Tibial artery (tissue), 4 donors: Measurements from ENCODE around the gene ELFN2.

ENCODE experiments used
- DNase-seq, 2 donors: peaks; one replicate each; pipeline ENCODE4 v3.0.0-alpha.2; 2019
- H3K27ac ChIP-seq, 2 donors: fragments of 200-600 bp; sonication (generic) in 1 of 2; 1 replicate in 1 of 2; 2 replicates in 1 of 2; pipeline ENCODE4 v1.5.1; 2018 to 2019; ENCODE audit warnings: mild to moderate bottlenecking in 1 of 2
- H3K27me3 ChIP-seq, 2 donors: fragments of 200-600 bp; sonication (generic) in 1 of 2; one replicate each; pipeline versions ENCODE4 v1.5.1 to v1.6.0; 2016 to 2019
- H3K36me3 ChIP-seq, 3 donors: fragments of 200-600 bp; sonication (generic) in 2 of 3; one replicate each; pipeline ENCODE4 v1.5.1; 2016 to 2019; ENCODE audit warnings: mild to moderate bottlenecking in 2 of 3
- H3K4me1 ChIP-seq, 4 donors: fragments of 200-600 bp; sonication (generic) in 2 of 4; 1 replicate in 3 of 4; 2 replicates in 1 of 4; pipeline ENCODE4 v1.5.1; 2016 to 2019
- H3K4me3 ChIP-seq, 2 donors: fragments of 200-600 bp; sonication (generic) in 1 of 2; 1 replicate in 1 of 2; 2 replicates in 1 of 2; pipeline ENCODE4 v1.5.1; 2018 to 2019; ENCODE audit warnings: mild to moderate bottlenecking in 2 of 2
- H3K9me3 ChIP-seq, 3 donors: fragments of 200-600 bp; sonication (generic) in 1 of 3; one replicate each; pipeline ENCODE4 v1.5.1; 2016 to 2019
- intact Hi-C: fragments of 100-400 bp; cut with DNase I; formaldehyde crosslinking; loops from one replicate; pipeline ENCODE4 v1.15.0; 2023; ENCODE audit warnings: low total_unique reads
- TF ChIP-seq, protein P1 (sequence below), 2 experiments: fragments of 200-600 bp in 1 of 2; fragments of 450-650 bp in 1 of 2; IDR thresholded peaks; one replicate each; pipeline ENCODE4 v1.5.1; 2017 to 2019; ENCODE audit warnings: antibody characterized with exemption in 2 of 2, mild to moderate bottlenecking in 1 of 2, moderate library complexity in 1 of 2

The ELFN2 gene

DNA sequence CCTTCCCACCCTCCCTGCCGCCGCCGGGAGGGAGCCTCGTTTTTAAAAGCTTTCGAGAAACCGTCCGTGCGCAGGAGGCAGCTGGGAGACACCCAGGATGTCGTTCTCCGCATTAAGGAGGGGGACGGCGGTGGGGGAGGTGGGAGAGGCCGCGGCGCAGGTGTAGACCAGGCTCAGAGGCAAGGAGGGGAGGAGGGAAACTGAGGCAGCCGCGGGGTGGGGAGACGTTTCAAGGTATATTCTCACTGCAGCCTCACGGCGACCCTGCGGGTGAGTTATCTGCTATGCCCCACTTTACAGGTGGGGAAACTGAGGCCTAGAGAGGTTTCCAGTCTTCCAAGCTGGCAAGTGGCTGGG, 102.3 kb downstream of the ELFN2 start:
- TF ChIP-seq, protein P1, sequence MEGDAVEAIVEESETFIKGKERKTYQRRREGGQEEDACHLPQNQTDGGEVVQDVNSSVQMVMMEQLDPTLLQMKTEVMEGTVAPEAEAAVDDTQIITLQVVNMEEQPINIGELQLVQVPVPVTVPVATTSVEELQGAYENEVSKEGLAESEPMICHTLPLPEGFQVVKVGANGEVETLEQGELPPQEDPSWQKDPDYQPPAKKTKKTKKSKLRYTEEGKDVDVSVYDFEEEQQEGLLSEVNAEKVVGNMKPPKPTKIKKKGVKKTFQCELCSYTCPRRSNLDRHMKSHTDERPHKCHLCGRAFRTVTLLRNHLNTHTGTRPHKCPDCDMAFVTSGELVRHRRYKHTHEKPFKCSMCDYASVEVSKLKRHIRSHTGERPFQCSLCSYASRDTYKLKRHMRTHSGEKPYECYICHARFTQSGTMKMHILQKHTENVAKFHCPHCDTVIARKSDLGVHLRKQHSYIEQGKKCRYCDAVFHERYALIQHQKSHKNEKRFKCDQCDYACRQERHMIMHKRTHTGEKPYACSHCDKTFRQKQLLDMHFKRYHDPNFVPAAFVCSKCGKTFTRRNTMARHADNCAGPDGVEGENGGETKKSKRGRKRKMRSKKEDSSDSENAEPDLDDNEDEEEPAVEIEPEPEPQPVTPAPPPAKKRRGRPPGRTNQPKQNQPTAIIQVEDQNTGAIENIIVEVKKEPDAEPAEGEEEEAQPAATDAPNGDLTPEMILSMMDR (IDR thresholded peaks at IDR 0.05) = no peak
- Histone ChIP-seq H3K27ac (no peak overlapping the region), H3K36me3 (no peaks in the 10 kb centered on the region), H3K4me3 (no peak overlapping the region), H3K27me3 (peaks cover 0 to 84% of the 10 kb centered on the region in 2 donors), H3K9me3 (no peaks in the 10 kb centered on the region), H3K4me1 (no peaks in the 10 kb centered on the region)
- intact Hi-C loops = no loop called here
- no peak for DNase-seq

DNA sequence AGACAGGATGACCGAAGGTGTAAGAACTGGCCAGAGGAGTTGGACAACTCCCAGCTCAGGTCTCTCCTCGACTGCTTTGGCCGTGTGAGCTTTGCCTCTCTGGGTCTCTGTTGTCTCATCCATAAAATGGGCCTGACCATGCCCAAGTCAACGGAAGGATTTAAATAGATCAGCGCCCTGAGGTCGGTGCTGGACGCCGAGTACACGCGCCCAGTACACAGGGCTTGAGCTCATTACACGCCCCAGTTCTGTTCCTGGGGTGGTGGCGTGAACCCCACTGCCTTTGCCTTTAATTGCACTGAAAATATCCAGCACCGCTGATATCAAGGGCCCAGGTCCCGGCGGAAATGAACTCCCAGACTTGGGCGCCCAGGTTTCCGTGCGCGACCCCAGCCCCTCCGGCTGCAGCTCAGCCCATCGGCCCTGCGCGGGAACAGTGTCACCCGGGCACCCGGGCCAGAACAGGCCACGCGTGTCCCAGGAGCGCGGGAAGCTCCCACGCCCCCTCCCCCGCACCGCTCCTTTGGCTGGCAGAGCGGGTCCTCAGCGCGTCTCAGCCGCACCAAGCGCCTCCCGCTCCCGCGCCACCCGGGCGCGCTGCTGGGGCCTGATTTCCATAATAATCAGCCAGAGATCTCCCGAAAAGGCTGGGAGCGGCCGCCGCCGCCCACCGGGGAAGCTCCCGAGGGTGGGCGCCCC, 102.8 kb downstream of the ELFN2 start:
- Histone ChIP-seq H3K4me1 (no peaks in the 10 kb centered on the region), H3K36me3 (no peaks in the 10 kb centered on the region), H3K27ac (no peak overlapping the region), H3K9me3 (no peaks in the 10 kb centered on the region), H3K27me3 (peaks cover 0 to 84% of the 10 kb centered on the region in 2 donors), H3K4me3 (no peak overlapping the region)
- TF ChIP-seq, protein P1 (IDR thresholded peaks at IDR 0.05) = no peak
- no peak for DNase-seq
- intact Hi-C loops = no loop called here

DNA sequence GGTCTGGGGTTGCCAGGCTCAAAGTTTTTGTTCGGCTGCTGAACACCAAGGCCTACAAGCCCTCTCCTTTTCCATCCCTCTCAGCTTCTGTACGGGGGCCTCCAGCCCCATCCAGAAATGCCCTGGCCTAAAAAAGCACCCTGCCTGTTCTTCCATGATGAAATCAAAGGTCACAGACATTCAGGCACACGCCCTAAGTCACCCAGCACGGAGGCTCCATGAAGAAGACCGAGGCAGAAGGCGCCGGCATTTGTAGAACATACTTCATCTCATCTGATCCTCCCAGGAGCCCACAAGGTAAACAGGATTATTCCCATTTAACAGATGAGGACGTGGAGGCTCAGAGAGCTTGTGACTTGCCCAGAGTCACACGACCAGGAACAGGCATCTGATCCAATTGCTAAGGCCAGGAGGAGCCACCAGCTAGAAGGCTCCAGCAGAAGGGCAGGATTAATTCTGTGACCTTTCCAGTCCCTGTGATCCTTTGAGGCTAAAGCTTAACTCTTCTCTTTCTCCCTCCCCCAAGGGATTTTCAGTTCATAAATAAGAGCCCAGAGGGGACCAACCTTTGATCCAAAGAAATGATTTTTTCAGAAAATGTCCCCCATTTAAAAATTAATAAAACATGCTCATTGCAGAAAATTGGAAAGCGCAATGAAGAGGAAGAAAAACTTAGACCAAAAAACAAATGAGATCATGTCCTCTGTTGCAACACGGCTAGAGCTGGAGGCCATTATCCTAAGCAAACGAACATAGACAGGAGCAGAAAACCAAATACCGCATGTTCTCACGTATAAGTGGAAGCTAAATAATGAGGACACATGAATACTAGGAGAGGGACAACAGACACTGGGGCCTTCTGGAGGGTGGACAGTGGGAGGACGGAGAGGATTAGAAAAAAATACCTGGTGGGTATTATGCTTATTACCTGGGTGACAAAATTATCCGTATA, 106.3 kb downstream of the ELFN2 start:
- Histone ChIP-seq H3K36me3 (no peaks in the 10 kb centered on the region), H3K4me1 (no peaks in the 10 kb centered on the region), H3K27ac (no peak overlapping the region), H3K4me3 (no peak overlapping the region), H3K9me3 (no peaks in the 10 kb centered on the region), H3K27me3 (peaks cover 0 to 86% of the 10 kb centered on the region in 2 donors)
- TF ChIP-seq, protein P1 (IDR thresholded peaks at IDR 0.05) = no peak
- intact Hi-C loops = no loop called here
- DNase-seq = no peak

DNA sequence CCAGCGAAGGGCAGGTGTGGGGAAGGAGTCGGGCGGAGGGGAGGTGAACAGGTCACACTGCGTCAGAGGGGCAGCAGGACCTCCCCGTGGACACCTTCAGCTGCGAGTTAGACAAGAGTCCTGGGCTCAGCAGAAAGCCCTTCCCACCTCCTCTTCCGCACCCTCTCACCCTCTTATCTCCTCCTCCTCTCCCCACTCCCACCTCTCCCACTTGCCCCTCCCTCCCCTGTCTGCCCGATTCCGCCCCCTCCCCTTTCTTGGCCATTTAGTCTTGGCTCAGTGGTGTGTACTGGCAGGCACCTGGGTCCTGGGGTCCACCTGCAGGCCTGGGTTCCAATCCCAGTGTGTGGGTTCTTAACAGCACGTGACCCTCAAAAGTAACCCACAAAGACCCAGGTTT, 107.8 kb downstream of the ELFN2 start:
- Histone ChIP-seq H3K36me3 (no peaks in the 10 kb centered on the region), H3K27ac (no peak overlapping the region), H3K9me3 (no peaks in the 10 kb centered on the region), H3K27me3 (peaks cover 0 to 82% of the 10 kb centered on the region in 2 donors), H3K4me1 (peaks cover 0 to 3% (median 0%) of the 10 kb centered on the region in 4 donors), H3K4me3 (no peak overlapping the region)
- TF ChIP-seq, protein P1 (IDR thresholded peaks at IDR 0.05) = no peak
- intact Hi-C loops = no loop called here
- no peak for DNase-seq

DNA sequence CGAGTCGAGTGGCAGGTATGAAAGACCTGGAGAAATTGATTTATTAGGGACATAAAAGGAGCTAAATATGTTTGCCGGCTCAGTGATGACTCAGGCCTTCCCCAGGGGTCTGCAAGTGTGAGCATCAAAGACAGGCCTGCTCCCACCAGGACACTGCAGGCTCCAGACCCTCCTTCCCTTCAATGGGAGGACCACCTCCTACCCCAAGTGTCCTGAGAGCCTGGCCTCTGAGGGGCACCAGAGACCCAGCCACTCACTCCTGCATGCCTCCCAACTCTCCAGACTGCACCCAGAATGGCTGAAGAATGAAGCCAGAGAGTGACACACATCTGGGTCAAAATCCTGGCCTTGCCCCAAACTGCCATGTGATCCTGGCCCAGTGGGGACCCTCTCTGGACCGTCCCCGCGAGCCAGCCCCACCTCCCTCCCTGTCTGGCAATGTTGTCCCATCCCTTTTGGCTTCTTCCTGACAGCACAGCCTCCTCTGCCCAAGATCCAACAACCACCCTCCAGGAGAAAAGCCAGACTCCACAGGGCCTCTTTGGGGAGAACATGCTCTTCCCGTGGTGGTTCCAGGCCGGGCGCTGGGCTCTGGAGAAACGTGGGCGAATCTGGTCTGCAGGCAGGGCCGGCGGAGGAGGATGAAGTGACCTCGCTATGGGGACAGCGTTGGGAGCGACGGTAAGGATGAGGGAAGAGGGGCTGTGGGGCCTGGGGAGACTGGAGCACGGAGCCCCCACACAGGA, 108.7 kb downstream of the ELFN2 start:
- Histone ChIP-seq H3K9me3 (no peaks in the 10 kb centered on the region), H3K36me3 (no peaks in the 10 kb centered on the region), H3K27me3 (peaks cover 0 to 82% of the 10 kb centered on the region in 2 donors), H3K4me1 (peaks cover 0 to 6% (median 0%) of the 10 kb centered on the region in 4 donors), H3K27ac (no peak overlapping the region), H3K4me3 (no peak overlapping the region)
- DNase-seq = no peak
- intact Hi-C loops = no loop called here
- TF ChIP-seq, protein P1 (IDR thresholded peaks at IDR 0.05) = no peak
